Measurements from ENCODE around the gene CAPN10.
"Not testable (repeated sequence)": the region's sequence is repeated elsewhere in the genome, so short reads cannot be mapped to it uniquely, and the experiment has no call there.

CAPN10 gene

GRCh38 chr2:240586198-240586918, at the start of gene CAPN10:
CAPN10 (plus strand) TSS chr2:240586734; CDS start chr2:240586912, 178 bp downstream.
- peak; percentile 97 for DNase-seq

GRCh38 chr2:240538031-240538780, 48.3 kb upstream of the CAPN10 start:
- DNase-seq = no peak

GRCh38 chr2:240539101-240539500, 47.4 kb upstream of the CAPN10 start:
- not testable (repeated sequence) for DNase-seq

- no peak for DNase-seq
Measured at GRCh38 chr2:240539906-240540305, 46.6 kb upstream of the CAPN10 start.

- DNase-seq = no peak
Measured at GRCh38 chr2:240551288-240551687, 35.2 kb upstream of the CAPN10 start.

GRCh38 chr2:240551811-240552210, 34.7 kb upstream of the CAPN10 start:
- DNase-seq = no peak

GRCh38 chr2:240553956-240554480, 32.5 kb upstream of the CAPN10 start:
- DNase-seq = no peak

GRCh38 chr2:240554767-240555493, 31.6 kb upstream of the CAPN10 start:
- no peak for DNase-seq

GRCh38 chr2:240555541-240556250, 30.8 kb upstream of the CAPN10 start:
- DNase-seq = no peak

- peak; percentile 70 for DNase-seq
Measured at GRCh38 chr2:240556553-240557100, 29.9 kb upstream of the CAPN10 start.

GRCh38 chr2:240557101-240557751, 29.3 kb upstream of the CAPN10 start:
- no peak for DNase-seq

GRCh38 chr2:240557808-240558207, 28.7 kb upstream of the CAPN10 start, which contains the start of gene ANKMY1:
ANKMY1 (minus strand) TSS chr2:240557988; CDS start chr2:240557335, 653 bp downstream.
- DNase-seq = peak; percentile 73

- no peak for DNase-seq
Measured at GRCh38 chr2:240558236-240558761, 28.2 kb upstream of the CAPN10 start.

- DNase-seq = no peak
Measured at GRCh38 chr2:240559286-240559685, 27.2 kb upstream of the CAPN10 start.

- peak; percentile 90 for DNase-seq
Measured at GRCh38 chr2:240560084-240560479, 26.5 kb upstream of the CAPN10 start, which contains the start of gene DUSP28. DUSP28 (plus strand) TSS chr2:240560357; CDS start chr2:240560685, 328 bp downstream.

GRCh38 chr2:240560480-240561324, 25.8 kb upstream of the CAPN10 start:
- DNase-seq = peak; percentile 100

GRCh38 chr2:240561325-240561971, 25.1 kb upstream of the CAPN10 start:
- DNase-seq = no peak

GRCh38 chr2:240563231-240563630, 23.3 kb upstream of the CAPN10 start:
- not testable (repeated sequence) for DNase-seq

GRCh38 chr2:240563951-240564560, 22.5 kb upstream of the CAPN10 start:
- DNase-seq = no peak

Data from stimulated activated CD4-positive, alpha-beta T cell treated with anti-CD3 and anti-CD28 coated beads, Interleukin-4, amount 100 ng/mL, for 1 hour (primary cell).